HepG2 (cell line): ENCODE data around the gene SH2D2A.

Source experiments
- EP300 ChIP-seq, 3 experiments: sonication (generic) in 1 of 3; formaldehyde crosslinking in 1 of 3; IDR thresholded peaks; 2 replicates each; pipeline versions ENCODE4 v1.5.1 to v1.6.1; 2011 to 2020; ENCODE audit warnings: low read depth in 2 of 3, low read length in 2 of 3, borderline replicate concordance in 1 of 3, improper control_type of control experiment in 1 of 3, mild to moderate bottlenecking in 1 of 3, missing genetic modification reagents in 1 of 3, moderate library complexity in 1 of 3
- PCBP2 ChIP-seq: fragments of 200-400 bp; formaldehyde crosslinking; optimal IDR thresholded peaks from 2 replicates; pipeline ENCODE3; 2018; ENCODE audit warnings: low read length, low read depth; ENCODE audit not compliant: poor library complexity, severe bottlenecking
- SRSF4 ChIP-seq: fragments of 200-400 bp; formaldehyde crosslinking; IDR thresholded peaks from one replicate; pipeline ENCODE4 v1.6.1; 2018; ENCODE audit warnings: mild to moderate bottlenecking, low read depth, low read length, moderate library complexity; ENCODE audit not compliant: poor library complexity, severe bottlenecking
- SUZ12 ChIP-seq: fragments of 150-350 bp; IDR thresholded peaks from 2 replicates; pipeline ENCODE4 v1.6.1; 2014; ENCODE audit warnings: low read depth, low read length

GRCh38 chr1:156772222-156772621, 44.4 kb downstream of the SH2D2A start:
- TF ChIP-seq PCBP2, result no peak
- TF ChIP-seq SUZ12, result no peak
- no peak for TF ChIP-seq EP300 (IDR thresholded peaks at IDR 0.05; ENCODE audit: low read depth in 2 of 2, low read length in 2 of 2)
- no peak for TF ChIP-seq EP300 (CRISPR knock-in tag; IDR thresholded peaks at IDR 0.05; ENCODE audit: borderline replicate concordance)
- no peak for TF ChIP-seq SRSF4
